ENCODE data around the gene SLC35F4. TPM values are rescaled to one million over a fixed set of nuclear protein-coding genes. Genes with fewer than 3 reads are reported as not detected.

SLC35F4 gene
- total RNA-seq, 1 donor from 2014 or later: not detected

DNA sequence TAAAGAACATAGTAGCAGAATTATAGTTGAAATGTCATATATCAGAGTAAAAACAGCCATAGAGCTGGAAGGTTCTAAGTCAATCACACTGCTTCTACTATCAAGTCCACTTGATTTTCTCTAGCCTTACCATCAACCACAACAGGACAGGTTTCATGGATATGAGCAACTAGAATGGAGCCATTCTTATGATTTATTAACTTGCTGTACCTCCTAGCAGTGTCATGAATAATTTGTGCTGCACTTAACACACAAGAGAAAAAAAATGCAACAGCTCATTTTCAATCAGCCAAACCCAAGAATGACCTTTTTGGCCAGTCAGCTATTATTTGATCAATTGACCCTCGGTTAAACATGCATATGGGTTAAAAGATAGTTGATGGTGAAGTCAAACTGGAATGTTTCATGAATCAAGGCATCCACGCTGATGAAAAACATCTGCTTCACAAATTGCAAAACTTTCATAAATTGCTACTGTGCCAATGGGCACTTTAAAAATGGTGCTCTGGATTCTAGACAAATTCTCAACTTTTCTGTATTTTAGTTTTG is 316.8 kb downstream of the SLC35F4 start:
- intact Hi-C loops (cut with micrococcal nuclease): no loop called here

DNA sequence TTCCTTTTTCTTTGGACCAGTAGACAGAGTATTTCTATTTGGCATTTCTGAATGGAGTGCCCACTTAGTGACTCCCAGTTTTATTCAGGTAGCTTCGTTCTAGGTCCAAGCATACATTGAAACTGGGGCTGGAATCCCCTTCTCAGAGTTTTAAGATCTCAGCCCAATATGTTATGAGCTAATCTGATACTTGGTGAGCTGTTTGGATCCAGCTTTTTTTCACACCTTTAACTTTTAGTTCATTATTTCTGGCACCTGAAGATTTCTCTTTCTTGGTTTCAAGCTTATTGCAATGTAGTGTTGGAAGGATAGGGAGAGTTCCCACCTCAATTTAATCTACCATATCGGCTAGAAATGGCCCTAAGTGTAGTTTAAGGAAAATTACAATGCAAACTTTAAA is 318.8 kb downstream of the SLC35F4 start:
- intact Hi-C loops (cut with micrococcal nuclease): no loop called here

GRCh38 chr14:57533214-57533613 is 332.7 kb downstream of the SLC35F4 start:
- intact Hi-C loops (cut with micrococcal nuclease): loop anchor here (1.0 kb wide), 1 partner anchor 539 kb away; no protein-coding TSS in a partner anchor

GRCh38 chr14:57530571-57530970 is 335.3 kb downstream of the SLC35F4 start:
- intact Hi-C loops (cut with micrococcal nuclease): no loop called here

DNA sequence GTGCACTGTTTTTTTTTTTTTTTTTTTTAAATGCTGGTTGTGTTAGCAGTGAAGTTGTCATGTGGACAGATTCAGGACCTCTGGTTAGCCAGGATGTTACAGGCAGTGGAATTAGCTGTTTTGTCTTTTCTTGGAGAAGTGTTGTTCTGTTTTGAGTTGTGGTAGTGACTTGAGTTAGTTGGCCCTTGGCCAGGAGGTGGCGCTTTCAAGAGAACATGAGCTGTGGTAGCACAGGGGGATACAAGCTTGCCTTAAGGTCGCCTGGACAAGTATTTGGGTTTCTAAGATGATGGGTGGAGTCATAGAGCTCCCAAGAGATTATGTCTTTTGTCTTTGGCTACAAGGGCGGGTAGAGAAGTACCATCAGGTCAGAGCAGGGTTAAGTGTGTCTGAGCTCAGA is 338.9 kb downstream of the SLC35F4 start:
- intact Hi-C loops (cut with micrococcal nuclease): no loop called here

DNA sequence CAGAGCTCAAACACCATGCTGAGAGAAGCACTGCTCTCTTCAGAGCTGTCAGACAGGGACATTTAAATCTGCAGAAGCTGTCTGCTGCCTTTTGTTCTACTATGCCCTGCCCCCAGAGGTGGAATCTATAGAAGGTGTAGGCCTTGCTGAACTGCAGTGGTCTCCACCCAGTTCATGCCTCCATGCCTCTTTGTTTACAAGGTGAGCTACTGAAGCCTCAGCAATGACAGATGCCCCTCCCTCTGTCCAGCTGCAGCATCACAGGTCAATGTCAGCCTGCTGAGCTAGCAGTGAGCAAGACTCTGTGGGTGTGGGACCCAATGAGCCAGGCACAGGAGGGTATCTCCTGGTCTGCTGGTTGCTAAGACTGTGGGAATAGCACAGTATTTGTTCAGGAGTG is 346.8 kb downstream of the SLC35F4 start:
- intact Hi-C loops (cut with micrococcal nuclease): no loop called here

All from T-helper 1 cell treated with Interleukin-12 subunit alpha and Interleukin-12 subunit beta and Interleukin-4 antibody, amounts not matched to agents 30 ng/mL and 1 ng/mL, for 36 hours (primary cell).